GM19324 (cell line): ENCODE measurements around the gene KLF7.

Experiments
- ATAC-seq: cut with Tn5 transposase; IDR thresholded peaks from one replicate; pipeline ENCODE4 v1.9.1; 2021; ENCODE audit warnings: mild to moderate bottlenecking, moderate library complexity; ENCODE audit not compliant: unreplicated experiment, low FRiP score

KLF7 gene

GRCh38 chr2:207165121-207166038 is at the start of gene KLF7:
TSS of gene KLF7 (minus strand) at chr2:207165948. CDS start at chr2:207165568, 380 bp downstream.
- ATAC-seq = no peak

GRCh38 chr2:207215308-207215707 is 49.6 kb upstream of the KLF7 start:
- no peak for ATAC-seq

GRCh38 chr2:207214446-207214845 is 48.7 kb upstream of the KLF7 start:
- ATAC-seq = no peak

- ATAC-seq = no peak
These were observed 40.3 kb upstream of the KLF7 start for GRCh38 chr2:207206011-207206410.

GRCh38 chr2:207205173-207205957 is 39.6 kb upstream of the KLF7 start:
- ATAC-seq = no peak

GRCh38 chr2:207203056-207203455 is 37.3 kb upstream of the KLF7 start:
- no peak for ATAC-seq

- no peak for ATAC-seq
These were observed 36.9 kb upstream of the KLF7 start for GRCh38 chr2:207202645-207203044.

GRCh38 chr2:207201416-207201815 is 35.7 kb upstream of the KLF7 start:
- ATAC-seq = no peak

GRCh38 chr2:207200136-207200535 is 34.4 kb upstream of the KLF7 start:
- no peak for ATAC-seq

- ATAC-seq = no peak
These were observed 28.3 kb upstream of the KLF7 start for GRCh38 chr2:207194028-207194427.

GRCh38 chr2:207188626-207189419 is 23.1 kb upstream of the KLF7 start:
- ATAC-seq = no peak

- ATAC-seq = no peak
These were observed 19.6 kb upstream of the KLF7 start for GRCh38 chr2:207185372-207185771.

- ATAC-seq = no peak
These were observed 19.0 kb upstream of the KLF7 start for GRCh38 chr2:207184768-207185167.

- no peak for ATAC-seq
These were observed 18.6 kb upstream of the KLF7 start for GRCh38 chr2:207184348-207184747.

GRCh38 chr2:207183506-207183905 is 17.8 kb upstream of the KLF7 start:
- no peak for ATAC-seq

- ATAC-seq = no peak
These were observed 17.2 kb upstream of the KLF7 start for GRCh38 chr2:207182911-207183310.

GRCh38 chr2:207181526-207182274 is 16.0 kb upstream of the KLF7 start:
- no peak for ATAC-seq

- ATAC-seq = no peak
These were observed 15.0 kb upstream of the KLF7 start for GRCh38 chr2:207180741-207181140.

GRCh38 chr2:207176247-207176646 is 10.5 kb upstream of the KLF7 start:
- no peak for ATAC-seq

GRCh38 chr2:207173641-207174040 is 7.9 kb upstream of the KLF7 start:
- ATAC-seq = no peak
